Erythroblast (primary cell): ENCODE data around the gene HSF2BP.

ENCODE experiments used
- GATA1 ChIP-seq: IDR thresholded peaks from 2 replicates; pipeline ENCODE4 v1.6.1; 2011; ENCODE audit warnings: low read depth, mild to moderate bottlenecking, control low read depth, low read length, moderate library complexity
- POLR2A ChIP-seq: IDR thresholded peaks from 2 replicates; pipeline ENCODE4 v1.6.1; 2011; ENCODE audit warnings: mild to moderate bottlenecking, low read length

GRCh38 chr21:43696214-43696613 is 36.9 kb upstream of the HSF2BP start:
- TF ChIP-seq POLR2A, result no peak
- TF ChIP-seq GATA1, result no peak
